ENCODE data around the gene ZNF91. TPM values are rescaled to one million over a fixed set of nuclear protein-coding genes. Genes with fewer than 3 reads are reported as not detected.
"Not testable (repeated sequence)": the region's sequence is repeated elsewhere in the genome, so short reads cannot be mapped to it uniquely, and the experiment has no call there.

The ZNF91 gene
- total and polyA plus RNA-seq, 2 donors, result 11.1 to 223 TPM

GRCh38 chr19:23382955-23383354 lies 12.3 kb downstream of the ZNF91 start:
- Histone ChIP-seq H3K4me1 (ENCODE audit: insufficient read depth) (no peaks in the 10 kb centered on the region), H3K4me3 (ENCODE audit: low read depth, low read length) (no peak overlapping the region), H3K27ac (ENCODE audit: low read depth) (no peak overlapping the region), H3K36me3 (ENCODE audit: insufficient read depth) (peaks cover 4% of the 10 kb centered on the region)
- no peak for DNase-seq (ENCODE audit: extremely low spot score)

- H3K4me1 ChIP-seq (ENCODE audit: insufficient read depth), result no peaks in the 10 kb centered on the region
- no peak for DNase-seq (ENCODE audit: extremely low spot score)
Observed at GRCh38 chr19:23381114-23381513, 14.2 kb downstream of the ZNF91 start.

GRCh38 chr19:23379671-23380070 lies 15.6 kb downstream of the ZNF91 start:
- H3K4me3 ChIP-seq (ENCODE audit: low read depth, low read length); DNase-seq (ENCODE audit: extremely low spot score); H3K36me3 ChIP-seq (ENCODE audit: insufficient read depth); H3K27ac ChIP-seq (ENCODE audit: low read depth); H3K4me1 ChIP-seq (ENCODE audit: insufficient read depth): not testable (repeated sequence)
- WGBS, result 88% methylated on average over 4 of the region's 4 CpGs

More at GRCh38 chr19:23381114-23381513, 14.2 kb downstream of the ZNF91 start:
- Histone ChIP-seq H3K4me3 (ENCODE audit: low read depth, low read length) (no peak overlapping the region), H3K36me3 (ENCODE audit: insufficient read depth) (peaks cover 5% of the 10 kb centered on the region), H3K27ac (ENCODE audit: low read depth) (no peak overlapping the region)

- H3K36me3 ChIP-seq (ENCODE audit: insufficient read depth), result peaks cover 2% of the 10 kb centered on the region
- DNase-seq (ENCODE audit: extremely low spot score), result no peak
- H3K27ac ChIP-seq (ENCODE audit: low read depth), result no peak overlapping the region
- H3K4me1 ChIP-seq (ENCODE audit: insufficient read depth), result no peaks in the 10 kb centered on the region
- WGBS, result 74% methylated on average over 1 of the region's 1 CpG
- no peak overlapping the region for H3K4me3 ChIP-seq (ENCODE audit: low read depth, low read length)
Observed at GRCh38 chr19:23378948-23379347, 16.3 kb downstream of the ZNF91 start.

- no peak for DNase-seq (ENCODE audit: extremely low spot score)
- Histone ChIP-seq H3K4me1 (ENCODE audit: insufficient read depth) (no peaks in the 10 kb centered on the region), H3K4me3 (ENCODE audit: low read depth, low read length) (no peak overlapping the region), H3K27ac (ENCODE audit: low read depth) (no peak overlapping the region), H3K36me3 (ENCODE audit: insufficient read depth) (peaks cover 6% of the 10 kb centered on the region)
Observed at GRCh38 chr19:23377276-23377675, 18.0 kb downstream of the ZNF91 start.

GRCh38 chr19:23366437-23366836 lies 28.8 kb downstream of the ZNF91 start:
- Histone ChIP-seq H3K4me3 (ENCODE audit: low read depth, low read length) (no peak overlapping the region), H3K27ac (ENCODE audit: low read depth) (no peak overlapping the region), H3K4me1 (ENCODE audit: insufficient read depth) (no peaks in the 10 kb centered on the region), H3K36me3 (ENCODE audit: insufficient read depth) (peaks cover 9% of the 10 kb centered on the region)
- 99% methylated on average over 4 of the region's 4 CpGs for WGBS
- DNase-seq (ENCODE audit: extremely low spot score), result no peak

DNA sequence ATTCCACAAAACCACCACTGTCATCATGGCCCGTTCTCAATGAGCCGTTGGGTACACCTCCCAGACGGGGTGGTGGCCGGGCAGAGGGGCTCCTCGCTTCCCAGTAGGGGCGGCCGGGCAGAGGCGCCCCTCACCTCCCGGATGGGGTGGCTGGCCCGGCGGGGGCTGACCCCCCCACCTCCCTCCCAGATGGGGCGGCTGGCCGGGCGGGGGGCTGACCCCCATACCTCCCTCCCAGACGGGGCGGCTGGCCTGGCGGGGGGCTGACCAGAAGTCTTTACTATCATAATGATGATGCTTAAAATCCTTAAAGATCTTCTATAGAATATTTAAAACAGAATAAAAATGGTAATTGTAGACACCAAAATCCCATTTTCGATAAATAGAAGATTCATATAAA lies 29.2 kb downstream of the ZNF91 start:
- H3K27ac ChIP-seq (ENCODE audit: low read depth); H3K4me1 ChIP-seq (ENCODE audit: insufficient read depth); H3K36me3 ChIP-seq (ENCODE audit: insufficient read depth); DNase-seq (ENCODE audit: extremely low spot score); H3K4me3 ChIP-seq (ENCODE audit: low read depth, low read length): not testable (repeated sequence)
- 97% methylated on average over 18 of the region's 18 CpGs for WGBS

DNA sequence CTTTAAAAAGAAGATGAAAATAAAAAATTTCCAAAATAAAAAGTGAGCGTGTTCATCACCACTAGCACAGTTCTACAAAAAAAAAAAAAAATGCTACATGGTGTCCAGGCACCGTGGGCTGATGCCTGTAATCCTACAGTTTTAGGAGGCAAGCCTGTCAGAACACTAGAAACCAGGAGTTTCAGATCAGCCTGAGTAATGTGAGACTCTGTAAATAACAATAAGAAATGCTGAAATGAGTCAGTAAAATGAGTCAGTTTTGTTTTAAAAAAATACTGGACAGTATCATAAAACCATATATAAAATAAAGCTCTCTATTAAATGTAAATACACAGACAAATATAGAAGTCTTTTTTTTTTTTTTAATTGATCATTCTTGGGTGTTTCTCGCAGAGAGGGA lies 30.0 kb downstream of the ZNF91 start:
- peaks cover 6% of the 10 kb centered on the region for H3K36me3 ChIP-seq (ENCODE audit: insufficient read depth)
- no peak for DNase-seq (ENCODE audit: extremely low spot score)
- H3K27ac ChIP-seq (ENCODE audit: low read depth), result no peak overlapping the region
- no peak overlapping the region for H3K4me3 ChIP-seq (ENCODE audit: low read depth, low read length)
- WGBS, result 99% methylated on average over 3 of the region's 3 CpGs
- H3K4me1 ChIP-seq (ENCODE audit: insufficient read depth), result no peaks in the 10 kb centered on the region

GRCh38 chr19:23361843-23362242 lies 33.4 kb downstream of the ZNF91 start:
- not testable (repeated sequence) for DNase-seq (ENCODE audit: extremely low spot score); H3K4me3 ChIP-seq (ENCODE audit: low read depth, low read length)
- WGBS, result 100% methylated on average over 1 of the region's 1 CpG

GRCh38 chr19:23351806-23352205 lies 43.5 kb downstream of the ZNF91 start:
- H3K4me3 ChIP-seq (ENCODE audit: low read depth, low read length), result no peak overlapping the region
- no peak overlapping the region for H3K27ac ChIP-seq (ENCODE audit: low read depth)
- no peak for DNase-seq (ENCODE audit: extremely low spot score)
- peaks cover 1% of the 10 kb centered on the region for H3K36me3 ChIP-seq (ENCODE audit: insufficient read depth)
- H3K4me1 ChIP-seq (ENCODE audit: insufficient read depth), result no peaks in the 10 kb centered on the region
- WGBS, result 96% methylated on average over 4 of the region's 4 CpGs

More at GRCh38 chr19:23361843-23362242, 33.4 kb downstream of the ZNF91 start:
- H3K36me3 ChIP-seq (ENCODE audit: insufficient read depth); H3K4me1 ChIP-seq (ENCODE audit: insufficient read depth); H3K27ac ChIP-seq (ENCODE audit: low read depth): not testable (repeated sequence)

DNA sequence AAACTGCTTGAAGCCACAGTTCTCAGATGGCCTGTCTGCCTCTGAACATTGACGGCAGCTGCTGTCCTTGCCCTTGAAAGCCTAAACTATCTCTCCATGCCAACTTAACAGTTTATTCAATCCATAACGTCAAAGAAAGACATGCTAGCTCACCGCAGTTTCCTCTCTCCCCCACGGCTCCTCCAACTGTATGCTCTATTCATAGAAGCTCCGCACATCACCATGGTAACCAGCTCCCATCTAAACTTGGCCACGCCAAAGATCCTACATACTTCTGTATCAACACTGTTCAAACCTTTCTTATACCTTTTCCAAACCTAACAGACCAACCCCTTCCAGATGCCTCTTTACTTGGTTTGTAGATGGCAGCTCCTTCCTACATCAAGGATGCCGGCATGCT lies 48.6 kb downstream of the ZNF91 start:
- Histone ChIP-seq H3K36me3 (ENCODE audit: insufficient read depth) (peaks cover 2% of the 10 kb centered on the region), H3K4me1 (ENCODE audit: insufficient read depth) (no peaks in the 10 kb centered on the region), H3K27ac (ENCODE audit: low read depth) (no peak overlapping the region), H3K4me3 (ENCODE audit: low read depth, low read length) (no peak overlapping the region)
- 98% methylated on average over 7 of the region's 7 CpGs for WGBS
- no peak for DNase-seq (ENCODE audit: extremely low spot score)

GRCh38 chr19:23345838-23346237 lies 49.4 kb downstream of the ZNF91 start:
- H3K36me3 ChIP-seq (ENCODE audit: insufficient read depth), result peaks cover 2% of the 10 kb centered on the region
- 81% methylated on average over 4 of the region's 4 CpGs for WGBS
- no peak overlapping the region for H3K27ac ChIP-seq (ENCODE audit: low read depth)
- no peaks in the 10 kb centered on the region for H3K4me1 ChIP-seq (ENCODE audit: insufficient read depth)
- H3K4me3 ChIP-seq (ENCODE audit: low read depth, low read length), result no peak overlapping the region
- DNase-seq (ENCODE audit: extremely low spot score), result no peak

DNA sequence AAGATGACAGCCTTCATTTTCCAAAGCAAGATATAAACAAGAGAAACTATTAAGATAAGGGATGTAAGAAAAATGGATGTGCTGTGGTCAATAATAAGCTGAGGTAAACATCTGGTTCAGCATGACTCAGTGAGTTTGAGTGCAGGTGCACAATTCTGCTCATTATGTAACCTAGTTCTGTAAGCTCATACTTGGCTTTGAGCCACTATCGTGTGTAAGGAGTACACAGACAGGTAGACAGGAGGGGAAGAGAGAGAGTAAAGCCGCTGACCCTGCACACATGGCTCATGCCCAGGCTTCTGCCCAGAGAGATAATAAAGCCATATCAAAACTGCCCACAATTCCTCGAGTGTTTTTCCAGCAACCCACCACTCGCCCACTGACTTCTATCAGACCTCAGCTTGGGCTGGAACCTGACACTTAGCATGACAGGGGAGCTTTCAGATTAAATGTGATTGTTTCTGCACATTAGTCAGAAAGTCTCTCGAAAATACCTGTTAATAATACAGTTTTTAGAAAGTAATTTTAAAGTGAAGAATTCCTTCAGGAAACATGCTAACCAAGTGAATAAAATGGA lies 51.7 kb downstream of the ZNF91 start:
- Histone ChIP-seq H3K4me1 (ENCODE audit: insufficient read depth) (no peaks in the 10 kb centered on the region), H3K4me3 (ENCODE audit: low read depth, low read length) (no peak overlapping the region), H3K36me3 (ENCODE audit: insufficient read depth) (peaks cover 2% of the 10 kb centered on the region), H3K27ac (ENCODE audit: low read depth) (no peak overlapping the region)
- 96% methylated on average over 5 of the region's 5 CpGs for WGBS
- no peak for DNase-seq (ENCODE audit: extremely low spot score)

GRCh38 chr19:23328211-23328610 lies 67.1 kb downstream of the ZNF91 start:
- DNase-seq (ENCODE audit: extremely low spot score), result no peak
- peaks cover 5% of the 10 kb centered on the region for H3K36me3 ChIP-seq (ENCODE audit: insufficient read depth)
- H3K27ac ChIP-seq (ENCODE audit: low read depth), result no peak overlapping the region
- no peaks in the 10 kb centered on the region for H3K4me1 ChIP-seq (ENCODE audit: insufficient read depth)
- no peak overlapping the region for H3K4me3 ChIP-seq (ENCODE audit: low read depth, low read length)

- 83% methylated on average over 4 of the region's 4 CpGs for WGBS
- Histone ChIP-seq H3K36me3 (ENCODE audit: insufficient read depth) (no peaks in the 10 kb centered on the region), H3K4me3 (ENCODE audit: low read depth, low read length) (no peak overlapping the region), H3K27ac (ENCODE audit: low read depth) (no peak overlapping the region), H3K4me1 (ENCODE audit: insufficient read depth) (no peaks in the 10 kb centered on the region)
- no peak for DNase-seq (ENCODE audit: extremely low spot score)
Observed at GRCh38 chr19:23321953-23322549, 73.2 kb downstream of the ZNF91 start.

Data from urinary bladder (tissue), 4 donors.